Type B pancreatic cell (in vitro differentiated cells): Measurements from ENCODE around the gene GPR83. TPM values are rescaled to one million over a fixed set of nuclear protein-coding genes. Genes with fewer than 3 reads are reported as not detected.

Source experiments
- DNase-seq: peaks from one replicate; pipeline ENCODE4 v3.0.0; 2021; ENCODE audit warnings: mixed read lengths; ENCODE audit not compliant: unreplicated experiment; ENCODE audit errors: extremely low spot score
- H3K27ac Mint-ChIP-seq: 2 replicates; pipeline ENCODE4 v1.8.0; 2021; ENCODE audit warnings: mild to moderate bottlenecking, mixed read lengths
- H3K27me3 Mint-ChIP-seq: 2 replicates; pipeline ENCODE4 v1.8.0; 2021; ENCODE audit warnings: mixed read lengths
- H3K36me3 Mint-ChIP-seq: 2 replicates; pipeline ENCODE4 v1.8.0; 2021; ENCODE audit warnings: mixed read lengths
- H3K4me1 Mint-ChIP-seq: one replicate; pipeline ENCODE4 v1.8.0; 2021; ENCODE audit warnings: mixed read lengths; ENCODE audit not compliant: unreplicated experiment
- H3K4me3 Mint-ChIP-seq: 2 replicates; pipeline ENCODE4 v1.8.0; 2021; ENCODE audit warnings: mild to moderate bottlenecking, mixed read lengths
- H3K9me3 Mint-ChIP-seq: 2 replicates; pipeline ENCODE4 v1.8.0; 2021; ENCODE audit warnings: mixed read lengths
- CTCF ChIP-seq: fragments of 200-600 bp; sonication (generic); conservative IDR thresholded peaks from 2 replicates; pipeline ENCODE4 v1.5.0; 2021; ENCODE audit warnings: antibody characterized with exemption, mild to moderate bottlenecking
- total RNA-seq: library from RNA; stranded (reverse); gene quantifications from 2 replicates; pipeline ENCODE4 v1.2.1, GENCODE V29; 2021; ENCODE audit warnings: low replicate concordance

Gene GPR83
- total RNA-seq, 1 donor from 2014 or later: 0.43 TPM

DNA sequence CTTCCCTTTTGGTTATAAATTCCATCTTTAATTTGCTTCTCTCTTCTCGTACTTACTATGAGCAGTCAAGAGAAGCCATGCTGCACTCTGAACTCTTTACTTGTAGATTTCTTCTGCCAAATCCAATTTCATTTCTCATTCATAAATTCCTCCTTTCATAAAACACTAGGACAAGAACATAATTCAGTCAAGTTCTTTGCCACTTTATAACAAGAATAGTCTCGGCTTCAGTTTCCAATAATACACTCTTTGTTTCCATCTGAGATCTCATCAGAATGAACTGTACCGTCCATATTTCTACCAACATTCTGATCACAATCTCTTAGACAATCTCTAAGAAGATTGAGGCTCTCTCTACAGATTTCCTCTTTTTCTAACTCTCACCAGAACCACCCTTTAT, 71.7 kb downstream of the GPR83 start:
- no peaks in the 10 kb centered on the region for H3K4me1 Mint-ChIP-seq
- no peak overlapping the region for H3K27ac Mint-ChIP-seq
- no peak for DNase-seq
- no peaks in the 10 kb centered on the region for H3K9me3 Mint-ChIP-seq
- no peak overlapping the region for H3K4me3 Mint-ChIP-seq
- no peaks in the 10 kb centered on the region for H3K36me3 Mint-ChIP-seq
- H3K27me3 Mint-ChIP-seq: peaks cover 29% of the 10 kb centered on the region
- no peak for TF ChIP-seq CTCF

- H3K27me3 Mint-ChIP-seq: peaks cover 33% of the 10 kb centered on the region
- no peak for DNase-seq
- H3K4me3 Mint-ChIP-seq: no peak overlapping the region
- no peaks in the 10 kb centered on the region for H3K4me1 Mint-ChIP-seq
- no peaks in the 10 kb centered on the region for H3K36me3 Mint-ChIP-seq
- H3K9me3 Mint-ChIP-seq: no peaks in the 10 kb centered on the region
- no peak for TF ChIP-seq CTCF
- no peak overlapping the region for H3K27ac Mint-ChIP-seq
Measured at GRCh38 chr11:94328587-94329080, 72.6 kb downstream of the GPR83 start.

Other genes starting within 250 kb of the GPR83 start
- not detected in 2 replicates for gene IZUMO1R, start 96.8 kb downstream of the GPR83 start, total RNA-seq
- 22.6 and 37.6 TPM in 2 replicates for gene MRE11, start 92.4 kb upstream of the GPR83 start, total RNA-seq
- 15.0 and 21.7 TPM in 2 replicates for gene ANKRD49, start 92.6 kb upstream of the GPR83 start, total RNA-seq
- not detected in 2 replicates for gene C11orf97, start 111.0 kb upstream of the GPR83 start, total RNA-seq
- gene FUT4, start 142.5 kb upstream of the GPR83 start, total RNA-seq: 10.4 and 40.1 TPM in 2 replicates
- 4.2 and 11.6 TPM in 2 replicates for gene PIWIL4, start 165.9 kb upstream of the GPR83 start, total RNA-seq